ENCODE measurements around the gene RBM15B.

The RBM15B gene

GRCh38 chr3:51392355-51393133 is 1.5 kb downstream of the RBM15B start:
- DNase-seq = no peak

GRCh38 chr3:51393134-51393495 is 2.0 kb downstream of the RBM15B start:
- DNase-seq = no peak

GRCh38 chr3:51393564-51393963 is 2.5 kb downstream of the RBM15B start:
- DNase-seq = no peak

- no peak for DNase-seq
These were observed 3.5 kb downstream of the RBM15B start for GRCh38 chr3:51394541-51394940.

GRCh38 chr3:51395493-51396213 is 4.6 kb downstream of the RBM15B start:
- DNase-seq = no peak

GRCh38 chr3:51396401-51396800 is 5.3 kb downstream of the RBM15B start:
- no peak for DNase-seq

GRCh38 chr3:51397392-51397791 is 6.3 kb downstream of the RBM15B start:
- no peak for DNase-seq

- DNase-seq = no peak
These were observed 7.7 kb downstream of the RBM15B start for GRCh38 chr3:51398595-51399310.

- DNase-seq = no peak
These were observed 9.1 kb downstream of the RBM15B start for GRCh38 chr3:51400166-51400565.

- no peak for DNase-seq
These were observed 10.7 kb downstream of the RBM15B start for GRCh38 chr3:51401735-51402134.

- DNase-seq = no peak
These were observed 12.6 kb downstream of the RBM15B start for GRCh38 chr3:51403675-51404074.

- no peak for DNase-seq
These were observed 16.9 kb downstream of the RBM15B start for GRCh38 chr3:51408021-51408420.

GRCh38 chr3:51408813-51409212 is 17.7 kb downstream of the RBM15B start:
- DNase-seq = no peak

GRCh38 chr3:51422211-51422610 is 31.1 kb downstream of the RBM15B start:
- no peak for DNase-seq

- no peak for DNase-seq
These were observed 35.8 kb downstream of the RBM15B start for GRCh38 chr3:51426921-51427320.

GRCh38 chr3:51429138-51429537 is 38.1 kb downstream of the RBM15B start:
- no peak for DNase-seq

GRCh38 chr3:51434110-51434509 is 43.0 kb downstream of the RBM15B start:
- no peak for DNase-seq

GRCh38 chr3:51434746-51435327 is 43.8 kb downstream of the RBM15B start:
- peak; percentile 37 for DNase-seq

- DNase-seq = no peak
These were observed 46.0 kb downstream of the RBM15B start for GRCh38 chr3:51436998-51437639.

- no peak for DNase-seq
These were observed 50.4 kb downstream of the RBM15B start for GRCh38 chr3:51441282-51442030.

- no peak for DNase-seq
These were observed 54.6 kb downstream of the RBM15B start for GRCh38 chr3:51445544-51446280.
